ENCODE results near the gene NPM3.

The NPM3 gene

DNA sequence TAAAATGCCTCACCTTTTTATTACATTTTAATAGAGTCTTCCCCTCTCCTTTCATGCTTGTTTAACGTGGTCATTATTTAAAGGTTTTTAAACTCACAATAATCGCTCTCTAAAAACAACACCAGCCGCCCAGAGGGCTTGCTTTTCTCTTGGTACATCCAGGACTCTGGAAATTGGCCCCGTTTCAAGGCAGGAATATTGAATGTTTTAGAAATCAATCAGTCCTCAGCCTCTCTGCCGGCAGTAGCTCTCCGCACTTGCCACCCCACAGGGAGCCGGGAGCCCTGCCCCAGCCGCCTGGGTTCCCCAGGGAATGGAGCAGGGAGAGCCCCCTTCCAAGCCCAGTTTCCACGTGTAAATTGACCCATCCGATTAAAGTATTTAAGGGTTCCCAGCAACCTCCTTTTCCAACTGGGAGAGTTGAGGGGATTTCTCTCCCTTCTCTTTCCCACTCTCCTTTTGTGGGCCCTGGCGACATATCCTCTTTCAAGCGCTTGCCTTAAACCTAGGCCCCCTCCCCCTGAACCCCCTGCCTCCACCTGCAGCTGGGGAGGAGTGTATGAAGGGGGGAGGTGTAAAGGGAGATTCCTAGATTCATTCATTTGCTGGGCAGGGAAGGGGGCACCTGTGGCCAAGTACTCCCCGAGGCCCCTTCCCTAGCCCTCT, 9.2 kb downstream of the NPM3 start:
- DNase-seq = no peak

DNA sequence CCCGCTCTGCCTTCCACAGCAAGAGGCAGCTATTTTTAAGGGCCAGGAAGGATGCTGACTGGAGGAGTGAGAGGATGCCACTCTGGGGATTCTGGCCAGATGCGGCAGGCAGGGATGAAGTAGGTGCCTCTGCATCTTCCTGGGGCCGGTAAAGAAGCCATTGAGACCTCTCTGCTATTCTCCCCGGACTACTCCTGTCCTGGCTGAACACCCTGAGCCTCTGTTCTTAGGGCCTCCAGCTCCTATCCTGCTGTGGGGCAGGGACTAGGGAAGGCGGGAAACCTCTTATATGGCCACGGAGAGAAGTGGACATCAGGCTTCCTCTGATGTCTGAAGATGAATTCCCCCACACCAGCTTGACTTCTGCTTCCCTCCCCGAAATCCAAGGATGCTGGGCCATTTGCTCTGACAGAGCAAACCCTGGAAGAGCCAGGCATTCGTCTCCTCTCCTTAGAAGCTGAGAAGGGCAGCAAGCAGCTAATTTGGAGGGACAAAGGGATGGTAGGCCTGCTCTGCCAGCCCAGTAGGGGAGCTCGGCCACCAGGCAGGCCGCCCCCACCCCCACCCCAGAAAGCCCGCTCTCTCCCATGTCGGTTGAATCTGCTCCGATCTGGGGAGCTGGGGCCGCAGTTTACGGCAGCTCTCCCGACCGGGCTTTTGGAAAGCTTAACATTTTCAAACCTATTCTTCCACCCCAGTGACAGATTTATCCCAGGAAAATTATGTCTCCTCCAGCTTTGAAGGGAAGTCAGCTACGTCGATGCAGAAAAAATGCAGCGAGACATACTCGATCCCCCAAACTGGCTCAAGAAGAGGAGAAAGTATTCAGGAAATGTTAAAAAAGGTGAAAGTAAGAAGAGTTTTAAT, 10.1 kb downstream of the NPM3 start:
- DNase-seq = no peak

DNA sequence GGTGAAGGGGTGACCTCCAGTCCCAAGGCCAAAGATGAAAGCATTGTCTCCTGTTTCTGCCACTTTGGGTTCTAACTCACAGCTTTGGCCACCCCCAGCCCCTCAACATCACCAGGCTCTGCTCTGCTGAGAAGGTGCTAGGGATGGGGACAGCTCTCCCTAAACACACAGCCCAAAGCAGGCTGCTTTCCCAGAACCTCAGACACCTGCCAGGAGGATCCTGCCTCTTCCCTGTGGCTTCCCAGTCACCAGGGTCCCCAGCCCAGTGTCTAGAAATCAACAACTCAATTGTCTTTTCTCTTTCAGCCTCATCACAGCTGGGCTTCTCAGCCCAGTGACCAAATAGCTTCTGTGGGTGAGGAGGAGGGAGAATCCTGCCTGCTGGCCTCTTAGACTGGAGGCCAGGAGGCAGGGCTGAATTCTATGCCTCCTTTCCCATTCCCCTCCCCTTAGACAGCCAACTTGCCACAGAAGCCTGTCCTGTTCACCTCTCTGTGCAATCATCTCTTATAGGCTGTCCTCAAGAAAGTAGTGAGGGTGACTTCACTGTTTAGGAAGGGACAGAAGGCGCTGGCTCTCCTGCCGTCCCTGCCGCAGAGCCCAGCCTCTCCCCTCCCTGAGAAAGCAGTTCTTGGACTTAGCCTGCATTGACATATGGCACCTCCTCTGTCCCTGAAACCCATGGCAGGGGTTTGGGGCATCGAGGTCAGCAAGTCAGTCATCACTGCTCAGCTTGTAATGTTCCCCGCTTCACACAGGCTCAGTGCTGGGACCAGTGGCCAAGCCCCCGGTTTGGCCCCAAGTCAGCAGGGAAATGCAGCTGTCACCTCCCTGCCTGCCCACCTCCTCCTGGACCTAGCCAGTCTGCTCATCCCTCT, 11.0 kb downstream of the NPM3 start:
- DNase-seq = no peak

DNA sequence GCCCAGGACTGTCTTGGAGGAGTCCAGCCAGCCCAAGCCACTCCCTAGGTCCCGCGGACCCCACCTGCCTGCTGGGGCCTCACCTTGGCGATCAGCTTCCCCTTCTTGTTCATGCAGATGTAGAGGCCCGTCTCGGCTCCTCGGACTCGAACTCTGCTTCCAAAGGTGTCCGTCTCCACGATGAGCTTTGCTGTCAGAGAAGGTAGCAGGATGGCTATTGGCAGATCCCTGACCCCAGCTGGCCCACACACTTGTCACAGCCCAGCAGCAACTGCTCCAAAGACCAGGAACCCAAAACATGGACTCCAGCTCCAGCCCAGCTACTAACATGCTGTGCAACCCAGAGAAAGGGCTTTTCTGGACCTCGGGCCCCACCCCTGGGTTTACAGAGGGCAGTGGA, 11.9 kb downstream of the NPM3 start:
- DNase-seq = no peak

DNA sequence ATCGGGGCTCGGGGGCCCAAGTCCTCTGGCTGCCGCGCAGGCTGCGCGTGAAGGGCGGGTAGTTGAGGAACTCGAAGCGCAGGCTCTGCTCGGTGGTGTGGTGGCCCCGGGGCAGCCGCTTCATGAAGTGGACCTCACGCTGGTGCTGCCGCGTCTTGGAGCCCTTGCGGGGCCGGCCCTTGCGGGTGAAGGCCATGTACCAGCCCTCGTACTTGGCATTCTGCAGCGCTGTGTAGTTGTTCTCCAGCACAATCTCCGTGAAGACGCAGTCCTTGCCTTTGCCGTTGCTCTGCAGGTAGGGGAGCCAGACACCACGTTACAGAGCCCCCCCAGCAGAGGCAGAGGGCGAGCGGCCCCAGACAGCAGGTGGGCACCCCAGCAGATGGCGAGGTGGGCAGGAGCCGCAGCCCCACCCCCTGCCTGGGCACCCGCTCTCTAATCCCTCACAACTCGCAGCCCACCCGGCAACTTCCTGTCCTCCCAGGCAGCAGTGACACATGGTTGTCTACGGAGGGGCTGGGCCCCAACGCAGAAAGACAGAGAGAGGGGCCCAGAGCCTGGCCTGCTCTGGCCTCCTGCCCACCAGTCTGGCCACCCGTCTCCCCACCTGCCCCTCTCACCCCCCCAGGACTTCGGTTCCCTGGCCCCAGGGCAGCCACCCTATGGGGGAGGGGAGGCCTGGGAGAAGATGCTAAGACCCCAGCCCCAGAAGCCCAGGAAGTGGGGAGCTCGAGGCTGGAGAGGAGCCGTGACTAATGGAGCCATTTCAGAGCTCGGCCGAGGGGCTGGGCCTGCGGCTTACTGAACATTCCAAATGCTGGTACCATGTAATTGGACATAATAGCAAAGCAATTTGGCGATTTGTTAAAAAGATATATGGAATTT, 12.7 kb downstream of the NPM3 start:
- DNase-seq = no peak

DNA sequence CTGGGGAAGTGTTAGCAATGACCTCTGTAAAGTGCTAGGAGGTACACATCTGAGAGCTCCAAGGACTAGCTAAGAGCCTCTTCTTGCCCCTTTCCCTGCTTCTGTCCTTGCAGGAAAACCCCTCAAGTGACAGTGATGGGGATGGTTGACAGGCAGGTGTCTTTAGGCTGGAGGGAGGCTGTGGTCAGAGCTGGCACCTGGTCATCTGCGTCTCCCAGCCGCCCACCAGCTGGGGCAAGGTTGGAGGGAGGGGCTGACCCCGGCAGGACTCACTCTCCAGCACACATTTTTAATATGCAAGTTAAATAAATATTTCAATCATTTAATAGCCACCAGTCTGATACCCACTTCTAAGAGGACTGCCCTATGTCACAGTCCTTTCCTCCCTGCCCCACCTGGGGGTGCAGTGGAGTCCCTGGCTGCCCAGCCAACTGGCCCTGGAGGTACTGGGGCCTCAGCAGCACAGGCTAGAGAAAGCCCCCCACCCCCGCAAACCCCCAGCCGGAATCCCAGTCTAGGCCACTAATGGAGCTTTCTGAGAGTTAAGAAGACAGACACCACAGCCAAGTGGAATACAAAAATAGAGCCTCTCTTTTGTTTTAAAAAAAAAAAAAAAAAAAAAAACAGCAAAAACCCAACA, 13.6 kb downstream of the NPM3 start:
- no peak for DNase-seq

DNA sequence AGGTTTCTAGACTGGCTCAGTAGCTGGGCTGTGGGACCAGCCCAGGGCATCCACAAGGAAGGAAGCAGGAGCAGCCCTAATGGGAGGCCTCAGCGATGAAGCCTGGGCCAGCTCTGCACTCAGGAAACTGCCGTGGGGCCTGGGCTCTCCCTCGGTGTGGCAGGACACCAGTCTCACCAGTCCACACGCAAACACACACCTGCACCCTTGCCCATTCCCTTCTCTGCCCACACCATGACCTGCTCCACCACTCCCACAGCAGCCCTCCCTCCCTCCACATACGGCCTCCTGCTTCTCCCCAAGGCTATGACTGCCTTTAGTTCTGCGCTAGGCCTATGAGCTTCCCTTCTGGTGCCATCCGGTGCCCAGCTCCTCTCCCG, 14.5 kb downstream of the NPM3 start:
- no peak for DNase-seq

DNA sequence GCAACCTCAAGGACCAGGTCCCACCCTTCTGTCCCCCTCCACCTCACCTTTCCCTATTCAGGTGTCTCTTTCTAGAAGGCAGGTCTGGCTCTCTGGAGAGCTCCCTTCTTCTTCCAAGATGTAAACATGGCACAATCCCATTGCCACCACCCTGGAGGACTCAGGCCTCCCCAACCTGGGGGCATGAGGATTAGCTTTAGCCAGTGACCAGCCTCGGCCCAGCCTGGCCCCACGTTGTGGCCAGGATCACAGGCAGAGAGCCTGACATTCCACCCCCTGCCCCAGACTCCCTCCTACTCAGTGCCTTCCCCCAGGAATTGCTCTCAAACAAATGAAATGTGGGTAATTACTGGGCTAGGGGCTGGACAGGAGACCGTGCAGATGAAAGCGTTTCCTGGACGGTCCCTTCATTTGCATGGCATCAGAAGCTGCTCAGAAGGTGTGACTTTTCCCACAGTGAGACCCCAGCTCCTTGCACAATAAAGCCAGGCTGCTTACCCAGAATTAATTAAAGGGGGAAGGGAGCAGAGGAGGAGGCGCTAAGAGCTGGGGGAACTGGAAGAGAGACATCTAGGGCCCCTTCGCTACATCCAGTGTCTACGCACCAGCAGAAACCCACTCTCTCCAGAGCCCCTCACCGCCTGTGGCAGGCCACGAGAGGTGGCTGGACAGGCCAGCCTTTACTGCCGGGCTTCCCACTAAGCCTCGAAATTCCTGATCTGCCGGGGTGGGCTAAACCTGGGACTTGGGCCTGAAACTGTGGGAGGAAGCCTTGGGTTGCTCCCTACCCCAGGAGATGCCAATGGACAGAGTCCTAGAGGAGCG, 15.1 kb downstream of the NPM3 start:
- DNase-seq = no peak

DNA sequence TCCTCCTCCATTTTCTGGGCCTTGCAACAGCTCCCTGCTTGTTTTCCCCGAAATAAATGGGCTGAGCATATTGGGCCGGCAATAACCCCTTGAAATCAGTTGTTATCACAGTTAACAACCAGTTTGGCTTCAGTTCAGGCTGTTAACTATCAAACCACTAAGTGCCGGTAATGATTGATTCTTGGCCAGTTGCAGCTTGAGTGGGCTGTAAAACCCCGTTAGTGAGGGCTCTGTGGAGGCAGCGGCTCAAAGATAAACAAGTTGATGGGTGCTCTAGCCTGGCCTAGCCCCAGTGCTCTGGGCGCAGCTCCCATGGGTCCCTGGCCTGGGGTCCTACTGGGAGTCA, 15.7 kb downstream of the NPM3 start:
- no peak for DNase-seq

DNA sequence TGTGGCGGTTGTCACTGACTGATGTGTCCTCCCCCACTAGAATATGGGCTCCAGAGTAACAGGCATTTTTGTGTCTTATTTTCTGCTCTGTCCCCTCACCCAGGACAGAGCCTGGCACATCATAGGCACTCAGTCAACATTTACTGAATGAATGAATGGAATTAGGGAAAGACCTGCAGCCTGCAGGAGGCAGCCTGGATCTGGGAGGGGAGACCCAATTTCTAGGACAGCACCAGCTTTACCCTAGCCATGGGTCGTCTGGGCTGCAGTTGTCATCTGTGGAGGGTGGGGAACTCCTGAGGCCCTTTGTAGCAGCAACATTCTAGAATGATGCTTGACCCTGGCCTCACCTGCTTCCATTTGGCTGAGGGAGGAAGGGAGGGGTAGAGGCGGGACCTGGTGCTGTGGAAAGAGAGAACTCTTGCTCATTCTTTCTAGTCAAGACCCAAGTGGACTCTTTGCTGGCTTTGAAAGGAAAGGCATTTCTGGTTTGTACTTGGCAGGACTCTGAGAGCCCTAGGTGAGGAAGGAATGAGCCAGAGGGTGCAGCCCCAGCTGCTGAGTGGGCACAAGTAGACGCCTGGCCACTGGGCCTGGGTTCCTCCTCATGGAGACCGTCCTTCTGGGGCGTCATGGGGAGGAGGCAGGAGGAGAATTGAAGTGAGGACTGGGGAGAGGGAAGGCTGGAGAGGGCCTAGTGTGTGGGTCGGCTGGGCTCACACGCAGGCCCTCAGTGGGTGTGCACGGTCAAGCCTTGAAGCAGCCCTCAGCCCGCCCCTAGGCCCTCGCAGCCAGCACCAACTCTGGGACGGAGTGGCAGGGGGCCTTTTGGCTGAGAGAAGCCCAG, 16.3 kb downstream of the NPM3 start:
- no peak for DNase-seq

DNA sequence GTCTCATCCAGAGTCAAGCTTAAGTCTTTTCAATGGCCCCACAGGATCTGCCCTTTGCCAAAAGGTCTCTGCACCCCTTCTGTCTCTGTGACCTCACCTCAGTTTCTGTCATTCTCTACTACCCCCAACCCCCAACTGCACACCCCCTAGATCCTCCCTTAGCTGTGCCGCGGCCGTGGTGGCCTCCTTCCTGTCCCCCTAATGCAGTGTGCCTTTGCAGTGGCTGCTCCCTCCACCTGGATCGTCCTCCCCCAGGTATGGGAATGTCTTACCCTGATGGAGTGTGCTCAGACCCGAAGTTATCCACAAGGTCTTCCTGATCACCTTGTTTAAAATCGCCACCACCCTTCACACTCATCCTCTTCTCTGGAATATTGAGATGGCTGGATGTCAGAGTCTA, 16.9 kb downstream of the NPM3 start:
- DNase-seq = no peak

DNA sequence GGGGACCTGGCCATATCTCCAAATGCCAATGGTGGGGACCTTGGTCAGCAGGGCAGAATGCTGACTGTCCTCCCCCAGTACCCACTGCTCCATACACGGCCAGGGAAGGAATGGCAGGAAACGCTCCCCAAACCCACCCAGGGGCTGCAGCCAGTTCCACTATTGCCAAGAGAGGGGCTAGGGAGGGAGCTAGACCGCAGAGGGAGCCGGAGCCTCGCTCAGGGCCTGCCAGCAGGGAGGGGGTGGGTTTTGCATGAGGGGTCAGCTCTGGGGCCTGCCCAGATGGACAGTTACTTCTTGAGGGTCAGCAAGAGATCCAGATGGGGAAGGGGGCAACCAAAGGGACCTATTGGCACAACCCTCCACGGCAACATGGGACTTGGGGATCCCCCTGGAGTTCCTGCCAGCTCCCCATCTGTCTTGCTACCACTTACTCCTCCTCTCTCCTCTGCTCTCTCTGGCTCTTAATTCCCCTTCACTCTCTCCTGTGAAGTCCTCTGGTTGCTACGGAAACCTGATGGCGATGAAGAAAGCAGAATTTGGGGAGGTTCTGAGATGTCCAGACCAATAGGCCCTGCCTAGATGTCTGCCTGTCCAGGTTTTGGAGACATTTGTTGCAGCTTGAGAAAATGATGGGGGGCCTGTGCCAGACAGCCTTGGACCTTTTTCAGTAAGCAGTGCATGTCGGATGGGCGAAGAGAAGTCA, 20.0 kb downstream of the NPM3 start:
- DNase-seq = no peak

DNA sequence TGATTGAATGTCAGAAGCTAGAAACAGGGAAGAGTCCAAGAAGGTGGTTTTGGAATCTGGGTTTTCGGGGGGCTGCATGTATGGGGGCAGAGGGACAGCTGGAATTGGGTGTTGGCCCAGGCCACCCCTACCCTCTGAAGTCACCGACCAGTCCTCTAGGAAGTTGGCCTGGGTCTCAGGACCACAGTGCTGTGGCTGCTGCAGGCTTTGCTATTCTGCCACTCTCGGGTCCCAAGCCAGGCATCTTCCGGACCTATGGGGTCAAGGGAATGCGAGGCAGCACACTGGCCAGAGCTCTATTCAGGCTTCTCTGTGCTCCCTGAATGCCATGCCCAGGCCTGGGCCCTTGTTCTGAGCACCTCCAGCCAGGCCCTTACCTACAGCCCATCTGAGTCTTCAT, 20.5 kb downstream of the NPM3 start:
- DNase-seq = no peak

DNA sequence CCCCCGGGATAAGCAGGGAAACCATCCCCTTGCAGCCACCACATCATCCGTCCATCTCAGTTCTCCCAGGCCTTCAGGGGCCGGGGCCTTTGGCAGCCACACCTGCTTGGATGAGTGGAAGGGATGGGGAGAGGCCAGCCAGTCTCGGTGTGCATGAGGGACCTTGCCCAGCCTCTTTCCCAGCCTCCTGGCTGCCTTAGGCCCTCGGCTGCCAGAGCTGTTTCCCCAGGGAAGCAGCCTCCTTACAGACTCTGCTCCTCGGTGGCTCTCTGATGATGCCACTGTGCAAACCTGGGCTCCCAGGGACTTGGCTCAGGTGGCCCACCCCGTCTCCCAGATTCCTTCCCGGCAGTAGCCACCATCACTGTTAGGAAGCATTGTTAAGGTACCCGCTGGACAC, 22.0 kb downstream of the NPM3 start:
- no peak for DNase-seq

DNA sequence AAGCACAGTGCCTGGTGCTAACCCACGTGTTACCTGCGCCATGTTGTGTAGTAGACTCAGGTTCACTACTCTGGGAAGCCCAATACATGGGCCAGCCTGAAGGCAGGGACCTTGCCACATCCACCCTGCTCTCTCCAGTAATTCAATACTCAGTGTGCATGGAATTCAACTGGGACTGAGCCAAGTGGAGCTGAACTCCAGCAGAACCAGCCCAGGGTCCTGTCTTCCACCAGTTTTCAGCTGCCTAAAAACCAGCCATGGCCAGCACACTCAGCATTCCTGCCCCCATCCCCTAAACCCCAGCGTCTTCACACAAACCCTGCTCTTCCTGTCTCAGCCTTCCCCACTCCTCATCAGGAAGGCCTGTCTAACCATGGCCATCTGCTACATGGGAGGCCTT, 22.7 kb downstream of the NPM3 start:
- no peak for DNase-seq

DNA sequence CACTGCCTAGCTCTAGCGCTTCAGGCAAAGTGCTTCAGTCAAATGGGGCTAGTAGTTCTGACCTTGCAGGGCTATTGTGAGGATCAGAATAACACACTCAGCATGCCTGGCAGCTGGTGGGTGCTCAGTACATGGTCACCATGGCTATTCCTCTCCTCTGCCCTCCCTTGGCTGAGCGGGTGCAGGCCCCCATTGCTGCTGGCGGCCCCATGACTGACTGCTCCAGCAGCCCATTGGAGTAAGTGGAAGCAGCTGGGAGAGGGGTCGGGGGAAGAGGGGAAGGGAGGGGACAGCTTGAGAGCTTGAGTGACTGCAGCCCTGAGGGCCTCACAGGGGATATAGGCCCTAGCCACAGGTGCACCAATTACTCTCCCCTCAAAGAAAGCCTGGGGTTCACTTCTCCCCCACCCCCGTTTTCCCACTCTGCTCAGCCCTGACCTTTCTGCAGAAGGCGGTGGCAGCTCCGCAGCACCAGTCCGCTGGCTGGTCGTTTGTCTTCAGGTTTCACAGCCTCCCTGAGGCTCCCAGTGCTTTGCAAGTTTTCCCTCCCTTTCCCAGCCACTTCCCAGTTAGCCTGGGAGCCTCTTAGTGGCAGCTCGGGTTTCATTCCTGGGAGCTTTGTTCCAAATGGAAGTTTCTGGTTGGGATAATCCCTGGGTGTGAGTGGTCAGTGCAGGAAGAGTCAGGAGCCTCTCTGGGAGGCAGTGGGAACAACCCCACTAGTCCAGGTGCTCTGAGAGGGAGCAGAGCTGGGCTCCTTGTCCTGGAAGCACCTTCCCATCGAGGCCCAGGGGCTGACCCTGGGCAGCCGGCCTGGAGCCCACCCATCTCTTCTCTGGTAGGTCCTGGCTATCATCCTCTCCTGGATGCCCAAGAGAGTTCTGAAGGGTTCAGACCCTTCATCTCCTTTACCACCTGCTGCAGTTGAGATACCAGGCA, 23.7 kb downstream of the NPM3 start:
- DNase-seq = no peak

DNA sequence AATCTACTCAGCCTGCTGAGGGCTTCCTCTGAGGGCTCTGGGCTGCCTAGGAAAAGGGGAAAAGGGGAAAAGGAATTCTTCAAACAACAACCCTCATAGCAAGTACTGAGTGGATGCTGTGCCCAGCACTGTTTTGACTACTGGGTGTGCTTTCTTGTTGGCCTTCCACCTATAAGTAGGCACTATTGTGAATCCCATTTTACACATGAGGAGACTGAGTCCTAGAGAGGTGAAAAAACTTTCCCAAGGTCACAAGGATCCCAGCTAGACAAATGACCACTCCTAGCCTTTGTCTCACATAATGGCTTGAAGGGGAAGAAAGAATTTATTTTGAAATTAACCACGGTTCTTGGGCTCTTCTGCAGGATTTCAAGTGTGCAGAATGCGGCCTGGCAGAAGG, 24.4 kb downstream of the NPM3 start:
- no peak for DNase-seq

DNA sequence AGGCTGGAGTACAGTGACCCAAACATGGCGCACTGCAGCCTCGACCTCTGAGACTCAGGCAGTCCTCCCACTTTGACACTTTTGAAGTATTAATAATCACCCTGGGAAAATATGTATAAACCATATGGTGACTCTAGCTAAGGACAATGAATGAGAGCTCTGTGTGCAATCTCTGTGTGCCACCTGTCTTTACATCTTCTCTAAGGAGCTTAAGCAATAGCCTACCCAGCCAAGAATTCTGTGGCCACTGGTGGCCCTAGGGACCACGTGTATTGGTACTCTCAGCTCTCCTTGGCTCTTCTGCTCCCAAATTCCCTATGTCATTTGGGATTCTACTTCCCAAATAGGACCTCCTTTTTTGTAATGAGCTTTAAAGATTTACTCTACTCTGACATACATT, 31.0 kb downstream of the NPM3 start:
- DNase-seq = no peak

Data from T-helper 2 cell (primary cell).